A673 (cell line): Measurements from ENCODE around the gene CMC2.

Experiments
- EZH2 ChIP-seq: fragments of 200-600 bp; sonication (generic); IDR thresholded peaks from 2 replicates; pipeline ENCODE4 v1.6.1; 2017; ENCODE audit warnings: borderline replicate concordance, low read depth, mild to moderate bottlenecking, mixed read lengths, antibody characterized with exemption, low read length; ENCODE audit not compliant: poor library complexity, severe bottlenecking
- TF ChIP-seq, protein P1 (sequence below): fragments of 300-800, 200-600 bp; sonication (generic); conservative IDR thresholded peaks from 2 replicates; pipeline ENCODE4 v1.5.1; 2017; ENCODE audit warnings: low read depth, mild to moderate bottlenecking, antibody characterized with exemption, low read length, moderate library complexity, mixed read lengths

- TF ChIP-seq, protein P1, sequence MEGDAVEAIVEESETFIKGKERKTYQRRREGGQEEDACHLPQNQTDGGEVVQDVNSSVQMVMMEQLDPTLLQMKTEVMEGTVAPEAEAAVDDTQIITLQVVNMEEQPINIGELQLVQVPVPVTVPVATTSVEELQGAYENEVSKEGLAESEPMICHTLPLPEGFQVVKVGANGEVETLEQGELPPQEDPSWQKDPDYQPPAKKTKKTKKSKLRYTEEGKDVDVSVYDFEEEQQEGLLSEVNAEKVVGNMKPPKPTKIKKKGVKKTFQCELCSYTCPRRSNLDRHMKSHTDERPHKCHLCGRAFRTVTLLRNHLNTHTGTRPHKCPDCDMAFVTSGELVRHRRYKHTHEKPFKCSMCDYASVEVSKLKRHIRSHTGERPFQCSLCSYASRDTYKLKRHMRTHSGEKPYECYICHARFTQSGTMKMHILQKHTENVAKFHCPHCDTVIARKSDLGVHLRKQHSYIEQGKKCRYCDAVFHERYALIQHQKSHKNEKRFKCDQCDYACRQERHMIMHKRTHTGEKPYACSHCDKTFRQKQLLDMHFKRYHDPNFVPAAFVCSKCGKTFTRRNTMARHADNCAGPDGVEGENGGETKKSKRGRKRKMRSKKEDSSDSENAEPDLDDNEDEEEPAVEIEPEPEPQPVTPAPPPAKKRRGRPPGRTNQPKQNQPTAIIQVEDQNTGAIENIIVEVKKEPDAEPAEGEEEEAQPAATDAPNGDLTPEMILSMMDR: no peak
- TF ChIP-seq EZH2: no peak
These were observed 47.1 kb upstream of the CMC2 start for GRCh38 chr16:81053761-81054160.
